HG02943 (cell line): ENCODE measurements around the gene RITA1.

ENCODE experiments used
- ATAC-seq: cut with Tn5 transposase; IDR thresholded peaks from one replicate; pipeline ENCODE4 v1.9.1; 2021; ENCODE audit warnings: mild to moderate bottlenecking, low read depth, moderate library complexity; ENCODE audit not compliant: unreplicated experiment

Gene RITA1

DNA sequence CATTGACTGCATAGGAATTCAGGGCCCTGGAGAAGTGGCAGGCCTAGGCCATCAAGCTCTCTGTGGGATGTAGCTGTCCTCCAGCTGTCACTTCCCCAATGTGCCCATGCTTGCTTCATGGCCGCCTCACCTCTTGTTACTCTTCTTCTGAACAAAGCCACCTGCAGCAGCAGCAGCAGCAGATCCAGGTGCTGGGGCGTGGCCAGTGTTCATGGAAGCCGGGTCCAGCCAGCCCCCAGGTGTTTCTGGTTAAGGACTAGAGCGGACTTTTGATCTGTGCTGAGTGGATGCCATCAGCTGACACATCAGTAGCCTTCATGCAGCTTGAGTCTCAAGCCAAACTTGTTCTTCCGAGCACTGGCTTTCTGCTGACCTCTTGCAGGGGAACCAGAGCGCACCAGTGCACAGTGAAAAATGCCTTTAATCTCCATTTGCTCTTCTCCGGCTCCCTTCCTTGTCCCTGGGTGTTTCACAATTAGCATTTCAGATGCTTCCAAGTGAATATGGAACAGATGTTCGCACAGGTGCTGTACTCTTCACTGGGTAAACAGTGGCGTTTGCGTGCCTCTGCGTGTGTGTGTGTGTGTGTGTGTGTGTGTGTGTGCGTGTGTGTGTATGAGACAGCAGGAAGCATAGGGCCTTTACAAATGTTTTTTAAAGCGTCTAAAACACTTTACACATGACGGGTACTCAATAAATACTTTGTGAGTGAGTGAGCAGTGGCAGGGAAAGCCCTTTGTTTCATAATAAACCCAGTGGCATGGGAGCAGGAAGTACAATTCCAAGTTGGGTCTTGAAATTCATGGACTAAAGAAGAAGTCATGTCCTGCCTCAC is 55.9 kb downstream of the RITA1 start:
- ATAC-seq, result no peak
